HepG2 (cell line): ENCODE data around the gene NKAIN4. TPM values are rescaled to one million over a fixed set of nuclear protein-coding genes. Genes with fewer than 3 reads are reported as not detected.

Experiments
- ATAC-seq: fragments of 200-7000 bp; cut with Tn5 transposase; 3 replicates; pipeline ENCODE4 v1.9.1; 2020; ENCODE audit warnings: mild to moderate bottlenecking, moderate library complexity
- BruUV-seq: library from RNA; stranded (reverse); fragments of 400-500 nt; replicated peaks from 2 replicates; lab custom pipeline; 2021; lab: Mats Ljungman, UMichigan
- CTCF ChIA-PET: fragments of 300-600 bp; formaldehyde crosslinking; extraction: SDS; loops from one replicate; lab custom pipeline; 2021; ENCODE audit warnings: low total read pairs, inconsistent platforms, low intra/inter-chr PET ratio; lab: Yijun Ruan, JAX
- POLR2A ChIA-PET: fragments of 350-600 bp; sonication (Branson Sonifier 250); formaldehyde crosslinking; loops from one replicate; lab custom pipeline; 2020; ENCODE audit warnings: antibody characterized with exemption, inconsistent platforms; lab: Yijun Ruan, JAX
- DNase-seq: peaks from one replicate; pipeline ENCODE4 v3.0.0-alpha.2; 2015; ENCODE audit warnings: low spot score
- FAIRE-seq: peaks from 3 replicates; lab custom pipeline; 2011; peaks lifted over from hg19 to GRCh38; lab: Jason Lieb, UNC
- H2AFZ ChIP-seq: one replicate; pipeline ENCODE4 v1.6.1; 2011; ENCODE audit warnings: low read length, inconsistent platforms
- H3K27ac ChIP-seq: fragments of 300-600 bp; 3 replicates; pipeline ENCODE4 v1.8.0; 2011; ENCODE audit warnings: mixed run types, mild to moderate bottlenecking, mixed read lengths, low read length, inconsistent platforms; ENCODE audit not compliant: insufficient read depth; ENCODE audit errors: extremely low read length
- H3K27me3 ChIP-seq, 2 experiments: fragments of 200-600 bp in 1 of 2; 2 replicates in 1 of 2; 3 replicates in 1 of 2; pipeline versions ENCODE4 v1.6.0 to v1.8.0; 2011; ENCODE audit warnings: low read length in 2 of 2, mild to moderate bottlenecking in 2 of 2, moderate library complexity in 2 of 2, inconsistent platforms in 1 of 2; ENCODE audit not compliant: insufficient read depth in 2 of 2, control insufficient read depth in 1 of 2
- H3K36me3 ChIP-seq, 2 experiments: fragments of 200-600 bp in 1 of 2; replicated peaks in 1 of 2; 2 replicates in 1 of 2; 3 replicates in 1 of 2; pipeline versions ENCODE4 v1.5.1 to v1.8.0; 2011; ENCODE audit warnings: low read length in 2 of 2, inconsistent platforms in 1 of 2; ENCODE audit not compliant: insufficient read depth in 2 of 2, control insufficient read depth in 1 of 2
- H3K4me1 ChIP-seq: 2 replicates; pipeline ENCODE4 v1.5.1; 2012; ENCODE audit warnings: low read length, inconsistent platforms; ENCODE audit not compliant: insufficient read depth
- H3K4me2 ChIP-seq: 2 replicates; pipeline ENCODE4 v1.6.0; 2011; ENCODE audit warnings: low read depth, low read length, inconsistent platforms
- H3K4me3 ChIP-seq, 3 experiments: fragments of 200-600 bp in 1 of 3; sonication (generic), shearing (Covaris generic) in 1 of 3; replicated peaks in 1 of 3; 2 replicates each; pipeline ENCODE4 v1.5.1; 2011 to 2016; ENCODE audit warnings: low read length in 3 of 3, inconsistent platforms in 2 of 3, low read depth in 2 of 3, mild to moderate bottlenecking in 2 of 3, control low read depth in 1 of 3, mixed read lengths in 1 of 3; ENCODE audit not compliant: insufficient read depth in 1 of 3
- H3K79me2 ChIP-seq: one replicate; pipeline ENCODE4 v1.6.1; 2011; ENCODE audit warnings: low read length, inconsistent platforms; ENCODE audit not compliant: insufficient read depth
- H3K9ac ChIP-seq: 2 replicates; pipeline ENCODE4 v1.6.0; 2011; ENCODE audit warnings: mild to moderate bottlenecking, low read depth, low read length, inconsistent platforms; ENCODE audit not compliant: insufficient read depth
- H3K9me3 ChIP-seq: 2 replicates; pipeline ENCODE4 v1.5.1; 2012; ENCODE audit warnings: mild to moderate bottlenecking, low read length
- H4K20me1 ChIP-seq: 2 replicates; pipeline ENCODE4 v1.6.0; 2011; ENCODE audit warnings: inconsistent platforms, mild to moderate bottlenecking, low read length, moderate library complexity; ENCODE audit not compliant: insufficient read depth
- AHR ChIP-seq: IDR thresholded peaks from 2 replicates; pipeline ENCODE4 v1.6.1; 2018; ENCODE audit warnings: missing genetic modification reagents, missing compliant biosample characterization
- AKNA ChIP-seq: sonication (generic); formaldehyde crosslinking; IDR thresholded peaks from 2 replicates; pipeline ENCODE4 v1.4.0; 2020; ENCODE audit warnings: missing genetic modification reagents, borderline replicate concordance
- CCAR2 ChIP-seq: fragments of 200-400 bp; formaldehyde crosslinking; optimal IDR thresholded peaks from 2 replicates; pipeline ENCODE3; 2018; ENCODE audit warnings: low read depth, mild to moderate bottlenecking, low read length, moderate library complexity
- CTCF ChIP-seq: sonication (generic); formaldehyde crosslinking; IDR thresholded peaks from 2 replicates; pipeline ENCODE4 v1.5.0; 2020; ENCODE audit warnings: mild to moderate bottlenecking, missing genetic modification reagents, moderate library complexity
- MIER2 ChIP-seq: IDR thresholded peaks from 2 replicates; pipeline ENCODE4 v1.6.1; 2016; ENCODE audit warnings: missing biosample characterization, missing genetic modification reagents
- NR2C2 ChIP-seq: sonication (generic); formaldehyde crosslinking; IDR thresholded peaks from 2 replicates; pipeline ENCODE4 v1.4.0; 2020; ENCODE audit warnings: missing genetic modification reagents, mild to moderate bottlenecking, moderate library complexity, borderline replicate concordance
- PRDM4 ChIP-seq: sonication (generic); formaldehyde crosslinking; IDR thresholded peaks from 2 replicates; pipeline ENCODE4 v1.9.0; 2021; ENCODE audit warnings: missing genetic modification reagents, borderline replicate concordance
- ZNF234 ChIP-seq: sonication (generic); formaldehyde crosslinking; conservative IDR thresholded peaks from 2 replicates; pipeline ENCODE4 v1.5.1; 2020; ENCODE audit warnings: mild to moderate bottlenecking, missing genetic modification reagents
- ZNF430 ChIP-seq: sonication (generic); formaldehyde crosslinking; IDR thresholded peaks from 2 replicates; pipeline ENCODE4 v1.9.0; 2021; ENCODE audit warnings: mild to moderate bottlenecking, missing genetic modification reagents
- ZNF614 ChIP-seq: IDR thresholded peaks from 2 replicates; pipeline ENCODE4 v1.6.1; 2018; ENCODE audit warnings: missing biosample characterization, missing genetic modification reagents, inconsistent platforms, borderline replicate concordance
- ZNF878 ChIP-seq: sonication (generic); formaldehyde crosslinking; IDR thresholded peaks from 2 replicates; pipeline ENCODE4 v1.8.1; 2023; ENCODE audit warnings: mild to moderate bottlenecking, missing genetic modification reagents, moderate library complexity
- WGBS: methylation state at CpG from one replicate; pipeline ENCODE4 v1.1.6; 2017; ENCODE audit warnings: low lambda C conversion rate; 5-methylcytosine and 5-hydroxymethylcytosine counted together
- in situ Hi-C: cut with HindIII; loops from 2 replicates; pipeline ENCODE4 v1.10.0; 2017; ENCODE audit warnings: low pct_unique_long_range_greater_than_20kb; ENCODE audit not compliant: extremely low pct_ligation_motif_present
- intact Hi-C: fragments of 100-400 bp; cut with micrococcal nuclease; formaldehyde crosslinking; loops from one replicate; pipeline ENCODE4 v1.10.0; 2022; ENCODE audit not compliant: unreplicated experiment
- polyA plus RNA-seq, 8 experiments: library from polyadenylated mRNA; depleted of rRNA in 3 of 8; stranded (reverse) in 7 of 8; unstranded in 1 of 8; fragments of >200 nt; fragmentation: Illumina TruSeq in 4 of 8; extraction: Trizol in 4 of 8; gene quantifications; 2 replicates each; pipeline versions ENCODE4 v1.2.1 to v1.2.3, GENCODE V29; 2011 to 2016; ENCODE audit warnings: low read depth in 4 of 8, missing spikeins in 1 of 8, mixed read lengths in 1 of 8; ENCODE audit not compliant: insufficient read depth in 1 of 8
- total RNA-seq, 5 experiments: library from RNA; depleted of rRNA; stranded (reverse); fragments of >200 nt; fragmentation: Illumina TruSeq; extraction: Trizol; gene quantifications; 2 replicates each; pipeline ENCODE4 v1.2.3, GENCODE V29; 2016; ENCODE audit warnings: low read depth in 1 of 5

Gene NKAIN4
- total and polyA plus RNA-seq, 2 of the 13 experiments (the other 11 are each of a cell fraction or from before 2014, with no cell fraction given) = not detected

DNA sequence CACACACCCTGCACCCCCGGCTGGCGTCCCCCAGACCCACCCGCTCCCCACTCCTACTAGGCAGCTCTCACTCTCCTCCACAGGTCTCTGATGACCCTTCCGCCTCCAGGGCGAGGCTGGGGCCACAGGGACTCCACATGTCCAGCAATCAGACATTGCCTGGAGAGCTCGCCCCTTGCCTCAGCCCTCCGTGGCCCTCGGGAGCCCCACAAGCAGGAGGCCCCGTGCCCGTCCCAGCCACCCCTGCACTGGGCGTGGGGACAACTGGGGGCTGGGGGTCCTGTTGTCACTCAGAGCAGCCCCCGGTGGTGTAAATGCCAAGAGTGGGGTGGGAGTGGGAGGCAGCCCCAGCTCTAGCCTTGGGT, 40.3 kb upstream of the NKAIN4 start:
- no peaks in the 10 kb centered on the region for H3K79me2 ChIP-seq
- no peak overlapping the region for H3K4me2 ChIP-seq
- H3K4me1 ChIP-seq = peaks cover 15% of the 10 kb centered on the region
- no peak overlapping the region for H3K9ac ChIP-seq
- no TSS peak for BruUV-seq
- no peaks in the 10 kb centered on the region for H3K9me3 ChIP-seq
- intact Hi-C loops (loop anchor here (5.0 kb wide), 2 partner anchors 72 to 112 kb away; no protein-coding TSS in a partner anchor), in situ Hi-C loops (no loop called here)
- DNase-seq (no peak), ATAC-seq (no peak), FAIRE-seq (no peak)
- no peak overlapping the region for H3K27ac ChIP-seq
- POLR2A ChIA-PET = no interaction called here
- peaks cover 23 to 73% of the 10 kb centered on the region in 2 experiments; a peak in 4 of 5 replicates for H3K27me3 ChIP-seq
- no peak overlapping the region for H2AFZ ChIP-seq
- H4K20me1 ChIP-seq = peaks cover 6% of the 10 kb centered on the region; the same call in 1 of the 2 replicates
- CTCF ChIA-PET = no interaction called here
- no peak overlapping the region for H3K4me3 ChIP-seq
- 26% methylated on average over 10 of the region's 12 CpGs for WGBS
- no peaks in the 10 kb centered on the region; a peak in 1 of 5 replicates for H3K36me3 ChIP-seq
- no peak for TF ChIP-seq ZNF614 (CRISPR knock-in tag)
- no peak for TF ChIP-seq CTCF (CRISPR knock-in tag)
- TF ChIP-seq ZNF234 (CRISPR knock-in tag) = no peak
- TF ChIP-seq AHR = no peak
- TF ChIP-seq NR2C2 (CRISPR knock-in tag) = no peak
- TF ChIP-seq AKNA (CRISPR knock-in tag) = no peak
- TF ChIP-seq PRDM4 = no peak
- no peak for TF ChIP-seq ZNF878 (CRISPR knock-in tag)
- TF ChIP-seq ZNF430 = no peak
- TF ChIP-seq MIER2 (CRISPR knock-in tag) = no peak
- no peak for TF ChIP-seq CCAR2
